Islet precursor cell (in vitro differentiated cells): ENCODE results near the gene LIN7C.
"Not testable (repeated sequence)": the region's sequence is repeated elsewhere in the genome, so short reads cannot be mapped to it uniquely, and the experiment has no call there.

Source experiments
- DNase-seq: peaks from one replicate; pipeline ENCODE4 v3.0.0-alpha.2; 2018

Gene LIN7C

GRCh38 chr11:27468995-27469695, 37.4 kb downstream of the LIN7C start:
- DNase-seq, result no peak

GRCh38 chr11:27468209-27468994, 38.2 kb downstream of the LIN7C start:
- DNase-seq, result no peak

GRCh38 chr11:27467181-27467913, 39.2 kb downstream of the LIN7C start:
- no peak for DNase-seq

- no peak for DNase-seq
Measured at GRCh38 chr11:27466363-27466762, 40.2 kb downstream of the LIN7C start.

GRCh38 chr11:27465629-27466028, 40.9 kb downstream of the LIN7C start:
- DNase-seq, result no peak

- DNase-seq, result no peak
Measured at GRCh38 chr11:27464909-27465308, 41.7 kb downstream of the LIN7C start.

- DNase-seq, result peak; percentile 81
Measured at GRCh38 chr11:27464289-27464696, 42.3 kb downstream of the LIN7C start.

GRCh38 chr11:27462543-27462942, 44.0 kb downstream of the LIN7C start:
- no peak for DNase-seq

GRCh38 chr11:27460158-27460978, 46.2 kb downstream of the LIN7C start:
- no peak for DNase-seq

- no peak for DNase-seq
Measured at GRCh38 chr11:27459191-27459590, 47.4 kb downstream of the LIN7C start.

GRCh38 chr11:27458182-27458581, 48.4 kb downstream of the LIN7C start:
- DNase-seq, result no peak

GRCh38 chr11:27456795-27457329, 49.7 kb downstream of the LIN7C start:
- DNase-seq, result no peak

GRCh38 chr11:27456140-27456794, 50.3 kb downstream of the LIN7C start:
- no peak for DNase-seq

- DNase-seq, result no peak
Measured at GRCh38 chr11:27455667-27456066, 50.9 kb downstream of the LIN7C start.

- DNase-seq, result no peak
Measured at GRCh38 chr11:27453701-27454100, 52.9 kb downstream of the LIN7C start.

GRCh38 chr11:27452147-27452546, 54.4 kb downstream of the LIN7C start:
- DNase-seq, result no peak

GRCh38 chr11:27451244-27451965, 55.2 kb downstream of the LIN7C start:
- no peak for DNase-seq

GRCh38 chr11:27448184-27448540, 58.4 kb downstream of the LIN7C start:
- not testable (repeated sequence) for DNase-seq

GRCh38 chr11:27447288-27448183, 59.0 kb downstream of the LIN7C start:
- DNase-seq, result no peak

- no peak for DNase-seq
Measured at GRCh38 chr11:27445625-27446024, 60.9 kb downstream of the LIN7C start.
